Measurements from ENCODE around the gene SIN3B.

Gene SIN3B

GRCh38 chr19:16883522-16883921 is 54.3 kb downstream of the SIN3B start:
- no peak for DNase-seq (ENCODE audit: low spot score)
- TF ChIP-seq, protein P1, sequence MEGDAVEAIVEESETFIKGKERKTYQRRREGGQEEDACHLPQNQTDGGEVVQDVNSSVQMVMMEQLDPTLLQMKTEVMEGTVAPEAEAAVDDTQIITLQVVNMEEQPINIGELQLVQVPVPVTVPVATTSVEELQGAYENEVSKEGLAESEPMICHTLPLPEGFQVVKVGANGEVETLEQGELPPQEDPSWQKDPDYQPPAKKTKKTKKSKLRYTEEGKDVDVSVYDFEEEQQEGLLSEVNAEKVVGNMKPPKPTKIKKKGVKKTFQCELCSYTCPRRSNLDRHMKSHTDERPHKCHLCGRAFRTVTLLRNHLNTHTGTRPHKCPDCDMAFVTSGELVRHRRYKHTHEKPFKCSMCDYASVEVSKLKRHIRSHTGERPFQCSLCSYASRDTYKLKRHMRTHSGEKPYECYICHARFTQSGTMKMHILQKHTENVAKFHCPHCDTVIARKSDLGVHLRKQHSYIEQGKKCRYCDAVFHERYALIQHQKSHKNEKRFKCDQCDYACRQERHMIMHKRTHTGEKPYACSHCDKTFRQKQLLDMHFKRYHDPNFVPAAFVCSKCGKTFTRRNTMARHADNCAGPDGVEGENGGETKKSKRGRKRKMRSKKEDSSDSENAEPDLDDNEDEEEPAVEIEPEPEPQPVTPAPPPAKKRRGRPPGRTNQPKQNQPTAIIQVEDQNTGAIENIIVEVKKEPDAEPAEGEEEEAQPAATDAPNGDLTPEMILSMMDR (IDR thresholded peaks at IDR 0.05; ENCODE audit: extremely low read depth, missing control alignments), result no peak

DNA sequence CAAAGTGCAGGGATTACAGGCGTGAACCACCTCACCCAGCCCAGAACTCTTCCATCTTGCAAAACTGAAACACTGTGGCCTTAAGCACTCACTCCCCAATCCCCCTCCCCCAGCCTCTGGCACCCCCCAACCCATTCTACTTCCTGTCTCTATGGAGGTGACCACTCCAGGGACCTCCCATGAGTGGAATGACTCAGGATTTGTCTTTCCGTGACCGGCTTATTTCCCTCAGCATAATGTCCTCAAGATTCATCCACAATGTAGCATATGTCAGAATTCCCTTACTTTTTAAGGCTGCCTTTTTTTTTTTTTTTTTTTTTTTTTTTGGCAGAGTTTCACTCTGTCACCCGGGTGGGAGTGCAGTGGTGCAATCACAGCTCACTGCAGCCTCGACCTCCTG is 56.0 kb downstream of the SIN3B start:
- TF ChIP-seq, protein P1 (IDR thresholded peaks at IDR 0.05; ENCODE audit: extremely low read depth, missing control alignments), result no peak
- DNase-seq (ENCODE audit: low spot score), result no peak

- TF ChIP-seq, protein P1 (IDR thresholded peaks at IDR 0.05; ENCODE audit: extremely low read depth, missing control alignments), result no peak
- no peak for DNase-seq (ENCODE audit: low spot score)
Measured at GRCh38 chr19:16886305-16886880, 57.2 kb downstream of the SIN3B start.

- no peak for DNase-seq (ENCODE audit: low spot score)
- TF ChIP-seq, protein P1 (IDR thresholded peaks at IDR 0.05; ENCODE audit: extremely low read depth, missing control alignments), result no peak
Measured at GRCh38 chr19:16887353-16888265, 58.4 kb downstream of the SIN3B start.

- TF ChIP-seq, protein P1 (IDR thresholded peaks at IDR 0.05; ENCODE audit: extremely low read depth, missing control alignments), result no peak
- peak; percentile 78 for DNase-seq (ENCODE audit: low spot score)
Measured at GRCh38 chr19:16888629-16889365, 59.6 kb downstream of the SIN3B start, which contains the start of gene F2RL3. TSS of gene F2RL3 (plus strand) at chr19:16888999. CDS start at chr19:16889190, 191 bp downstream.

DNA sequence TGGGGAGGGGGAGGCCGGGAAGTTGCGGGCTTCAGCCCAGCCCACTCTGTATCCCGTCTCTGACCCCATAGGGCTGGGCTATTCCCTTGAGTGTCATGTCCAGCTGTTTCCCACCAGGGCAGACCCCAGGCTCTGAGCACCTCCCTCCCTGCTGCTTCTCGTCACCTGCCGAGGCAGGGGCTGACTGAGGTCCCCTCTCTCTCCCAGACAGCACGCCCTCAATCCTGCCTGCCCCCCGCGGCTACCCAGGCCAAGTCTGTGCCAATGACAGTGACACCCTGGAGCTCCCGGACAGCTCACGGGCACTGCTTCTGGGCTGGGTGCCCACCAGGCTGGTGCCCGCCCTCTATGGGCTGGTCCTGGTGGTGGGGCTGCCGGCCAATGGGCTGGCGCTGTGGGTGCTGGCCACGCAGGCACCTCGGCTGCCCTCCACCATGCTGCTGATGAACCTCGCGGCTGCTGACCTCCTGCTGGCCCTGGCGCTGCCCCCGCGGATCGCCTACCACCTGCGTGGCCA is 60.2 kb downstream of the SIN3B start:
- TF ChIP-seq, protein P1 (IDR thresholded peaks at IDR 0.05; ENCODE audit: extremely low read depth, missing control alignments), result no peak
- no peak for DNase-seq (ENCODE audit: low spot score)
